ENCODE results near the gene PHLDB1. TPM values are rescaled to one million over a fixed set of nuclear protein-coding genes. Genes with fewer than 3 reads are reported as not detected.

PHLDB1 gene
- total and polyA plus RNA-seq, 4 donors, result 4.8 to 15.4 (median 6.0) TPM

- no peaks in the 10 kb centered on the region for H3K27me3 ChIP-seq (ENCODE audit: control insufficient read depth in 4 of 4, insufficient read depth in 4 of 4, low read length in 3 of 4)
- H3K4me3 ChIP-seq (ENCODE audit: low read depth in 1 of 3, low read length in 3 of 3), result no peak overlapping the region
- H3K9ac ChIP-seq (ENCODE audit: low read depth in 1 of 2, low read length in 2 of 2), result no peak overlapping the region
- 82% methylated on average over 1 of the region's 1 CpG for WGBS
- H3K4me1 ChIP-seq (ENCODE audit: control insufficient read depth in 4 of 4, insufficient read depth in 4 of 4, low read length in 3 of 4), result peaks cover 3 to 18% (median 11%) of the 10 kb centered on the region in 4 donors
- H3K36me3 ChIP-seq (ENCODE audit: control insufficient read depth in 4 of 4, insufficient read depth in 3 of 4, low read depth in 1 of 4, low read length in 3 of 4), result no peaks in the 10 kb centered on the region
- no peak for TF ChIP-seq FOXA2 (IDR thresholded peaks at IDR 0.05)
- TF ChIP-seq MAX (IDR thresholded peaks at IDR 0.05), result no peak
- no peak for TF ChIP-seq RAD21 (IDR thresholded peaks at IDR 0.05)
- TF ChIP-seq FOXA1 (IDR thresholded peaks at IDR 0.05), result no peak
- no peak for TF ChIP-seq EGR1 (IDR thresholded peaks at IDR 0.05; ENCODE audit: low read depth in 2 of 2)
- no peak for TF ChIP-seq SP1 (IDR thresholded peaks at IDR 0.05)
- TF ChIP-seq ZBTB33 (IDR thresholded peaks at IDR 0.05), result no peak
- no peak for TF ChIP-seq CTCF (IDR thresholded peaks at IDR 0.05; ENCODE audit: low read depth, low read length, missing input control)
- H3K27ac ChIP-seq (ENCODE audit: low read depth in 1 of 2, low read length in 2 of 2), result no peak overlapping the region
- no peak for DNase-seq (ENCODE audit: low spot score)
- no peaks in the 10 kb centered on the region for H3K9me3 ChIP-seq (ENCODE audit: control insufficient read depth in 4 of 4, low read length in 3 of 4)
Observed at GRCh38 chr11:118672846-118673245, 65.4 kb downstream of the PHLDB1 start.

- Histone ChIP-seq H3K4me3 (ENCODE audit: low read depth in 1 of 3, low read length in 3 of 3) (no peak overlapping the region), H3K27ac (ENCODE audit: low read depth in 1 of 2, low read length in 2 of 2) (no peak overlapping the region), H3K27me3 (ENCODE audit: control insufficient read depth in 4 of 4, insufficient read depth in 4 of 4, low read length in 3 of 4) (no peaks in the 10 kb centered on the region), H3K36me3 (ENCODE audit: control insufficient read depth in 4 of 4, insufficient read depth in 3 of 4, low read depth in 1 of 4, low read length in 3 of 4) (no peaks in the 10 kb centered on the region), H3K4me1 (ENCODE audit: control insufficient read depth in 4 of 4, insufficient read depth in 4 of 4, low read length in 3 of 4) (peaks cover 3 to 18% (median 11%) of the 10 kb centered on the region in 4 donors), H3K9me3 (ENCODE audit: control insufficient read depth in 4 of 4, low read length in 3 of 4) (no peaks in the 10 kb centered on the region), H3K9ac (ENCODE audit: low read depth in 1 of 2, low read length in 2 of 2) (no peak overlapping the region)
- DNase-seq (ENCODE audit: low spot score), result no peak
- TF ChIP-seq RXRA (IDR thresholded peaks at IDR 0.05), result peak; percentile 18 to 45
- no peak for TF ChIP-seq YY1 (IDR thresholded peaks at IDR 0.05)
- peak; percentile 83 for TF ChIP-seq HNF4A (conservative IDR thresholded peaks at IDR 0.05)
- peak; percentile 65 for TF ChIP-seq HNF4G (IDR thresholded peaks at IDR 0.05)
- peak; percentile 53 for TF ChIP-seq SP1 (IDR thresholded peaks at IDR 0.05)
- no peak for TF ChIP-seq JUND (IDR thresholded peaks at IDR 0.05)
- 75% methylated on average over 6 of the region's 6 CpGs for WGBS
Observed at GRCh38 chr11:118673361-118674081, 66.1 kb downstream of the PHLDB1 start.

GRCh38 chr11:118674082-118674435 is 66.6 kb downstream of the PHLDB1 start:
- H3K27me3 ChIP-seq (ENCODE audit: control insufficient read depth in 4 of 4, insufficient read depth in 4 of 4, low read length in 3 of 4), result no peaks in the 10 kb centered on the region
- H3K9ac ChIP-seq (ENCODE audit: low read depth in 1 of 2, low read length in 2 of 2), result no peak overlapping the region
- DNase-seq (ENCODE audit: low spot score), result no peak
- H3K9me3 ChIP-seq (ENCODE audit: control insufficient read depth in 4 of 4, low read length in 3 of 4), result no peaks in the 10 kb centered on the region
- H3K4me1 ChIP-seq (ENCODE audit: control insufficient read depth in 4 of 4, insufficient read depth in 4 of 4, low read length in 3 of 4), result peaks cover 3 to 22% (median 13%) of the 10 kb centered on the region in 4 donors
- WGBS, result 32% methylated on average over 1 of the region's 1 CpG
- H3K36me3 ChIP-seq (ENCODE audit: control insufficient read depth in 4 of 4, insufficient read depth in 3 of 4, low read depth in 1 of 4, low read length in 3 of 4), result no peaks in the 10 kb centered on the region
- no peak overlapping the region for H3K27ac ChIP-seq (ENCODE audit: low read depth in 1 of 2, low read length in 2 of 2)
- no peak overlapping the region for H3K4me3 ChIP-seq (ENCODE audit: low read depth in 1 of 3, low read length in 3 of 3)
- TF ChIP-seq FOXA2 (IDR thresholded peaks at IDR 0.05) (no peak), GABPA (IDR thresholded peaks at IDR 0.05 in 1 of 2, conservative IDR thresholded peaks at IDR 0.05 in 1 of 2) (no peak), FOXA1 (IDR thresholded peaks at IDR 0.05) (no peak), SP1 (IDR thresholded peaks at IDR 0.05) (peak; percentile 7)
